Testis (tissue), 3 donors: Measurements from ENCODE around the gene MYO18A. TPM values are rescaled to one million over a fixed set of nuclear protein-coding genes. Genes with fewer than 3 reads are reported as not detected.

Experiments
- DNase-seq: peaks from one replicate; pipeline ENCODE4 v3.0.0-alpha.2; 2019
- H3K27ac ChIP-seq, 2 donors: fragments of 200-600 bp; sonication (generic); one replicate each; pipeline ENCODE4 v1.5.1; 2019
- H3K27me3 ChIP-seq: fragments of 200-600 bp; sonication (generic); one replicate; pipeline ENCODE4 v1.5.1; 2019
- H3K36me3 ChIP-seq: fragments of 200-600 bp; sonication (generic); one replicate; pipeline ENCODE4 v1.5.1; 2017; ENCODE audit warnings: low read depth; ENCODE audit errors: missing control alignments
- H3K4me1 ChIP-seq: fragments of 200-600 bp; sonication (generic); one replicate; pipeline ENCODE4 v1.5.1; 2019
- H3K4me3 ChIP-seq, 2 donors: fragments of 200-600 bp; sonication (generic); one replicate each; pipeline ENCODE4 v1.5.1; 2017 to 2019
- H3K9me3 ChIP-seq: fragments of 200-600 bp; sonication (generic); one replicate; pipeline ENCODE4 v1.5.1; 2017
- CTCF ChIP-seq, 3 experiments: fragments of 450-650 bp in 2 of 3; fragments of 200-600 bp in 1 of 3; sonication (generic) in 1 of 3; IDR thresholded peaks; one replicate each; pipeline ENCODE4 v1.5.1; 2016 to 2019; ENCODE audit warnings: antibody characterized with exemption in 3 of 3, mild to moderate bottlenecking in 2 of 3, moderate library complexity in 1 of 3
- POLR2A ChIP-seq: fragments of 450-650 bp; IDR thresholded peaks from one replicate; pipeline ENCODE4 v1.6.1; 2017; ENCODE audit warnings: antibody characterized with exemption, mild to moderate bottlenecking, moderate library complexity
- WGBS, 2 donors: methylation state at CpG; one replicate each; pipeline ENCODE4 v1.1.5; 2018; 5-methylcytosine and 5-hydroxymethylcytosine counted together
- intact Hi-C: fragments of 100-400 bp; cut with DNase I; formaldehyde crosslinking; loops from one replicate; pipeline ENCODE4 v1.15.1; 2023; ENCODE audit warnings: low total_unique reads
- polyA plus RNA-seq: library from polyadenylated mRNA; stranded (reverse); fragments of 350-450 nt; fragmentation: Illumina TruSeq; extraction: RNeasy Lipid Tissue Mini Kit (QIAGEN cat#74804); gene quantifications from one replicate; pipeline ENCODE4 v1.2.3, GENCODE V29; 2014; ENCODE audit warnings: low read depth, low replicate concordance; ENCODE audit not compliant: insufficient read depth
- total RNA-seq, 2 donors: library from RNA; depleted of rRNA; stranded (reverse); fragments of >200 nt; gene quantifications; one replicate each; pipeline ENCODE4 v1.2.3, GENCODE V29; 2016

The MYO18A gene
- total and polyA plus RNA-seq, 3 donors from 2014 or later = 89.1 to 154 (median 91.1) TPM

GRCh38 chr17:29140631-29141513, 39.3 kb downstream of the MYO18A start:
- Histone ChIP-seq H3K36me3 (no peaks in the 10 kb centered on the region), H3K27me3 (no peaks in the 10 kb centered on the region), H3K9me3 (no peaks in the 10 kb centered on the region), H3K4me1 (peaks cover 40% of the 10 kb centered on the region), H3K27ac (peak overlapping the region; percentile 50 to 64), H3K4me3 (peak overlapping the region in 1 of 2 donors; percentile 42)
- TF ChIP-seq CTCF (IDR thresholded peaks at IDR 0.05) (no peak), POLR2A (no peak)
- intact Hi-C loops = loop anchor here (10.0 kb wide), 1 partner anchor 154 kb away; the partner anchor contains the start of gene NUFIP2
- DNase-seq = peak; percentile 49
- 31 to 34% methylated on average over 13 to 15 of the region's 15 CpGs for WGBS, 2 donors

GRCh38 chr17:29140051-29140621, 40.1 kb downstream of the MYO18A start:
- Histone ChIP-seq H3K4me3 (peak overlapping the region in 1 of 2 donors; percentile 42), H3K27ac (peak overlapping the region; percentile 50 to 64), H3K36me3 (no peaks in the 10 kb centered on the region), H3K4me1 (peaks cover 40% of the 10 kb centered on the region), H3K27me3 (no peaks in the 10 kb centered on the region), H3K9me3 (no peaks in the 10 kb centered on the region)
- TF ChIP-seq POLR2A = no peak
- TF ChIP-seq CTCF (IDR thresholded peaks at IDR 0.05) = no peak
- peak; percentile 91 for DNase-seq
- 10 to 15% methylated on average over 5 to 14 of the region's 14 CpGs for WGBS, 2 donors
- intact Hi-C loops = loop anchor here (10.0 kb wide), 1 partner anchor 155 kb away; the partner anchor contains the start of gene NUFIP2

- peak; percentile 70 for DNase-seq
- no peak for TF ChIP-seq POLR2A
- TF ChIP-seq CTCF (IDR thresholded peaks at IDR 0.05) = no peak
- no peaks in the 10 kb centered on the region for H3K36me3 ChIP-seq
- no peaks in the 10 kb centered on the region for H3K27me3 ChIP-seq
- H3K4me1 ChIP-seq = peaks cover 40% of the 10 kb centered on the region
- no peak overlapping the region for H3K4me3 ChIP-seq
- intact Hi-C loops = no loop called here
- peak overlapping the region; percentile 50 to 64 for H3K27ac ChIP-seq
- 29 to 33% methylated on average over 6 to 13 of the region's 13 CpGs for WGBS, 2 donors
- no peaks in the 10 kb centered on the region for H3K9me3 ChIP-seq
These were observed 41.1 kb downstream of the MYO18A start for GRCh38 chr17:29138971-29139691.

GRCh38 chr17:29138184-29138955, 41.8 kb downstream of the MYO18A start:
- intact Hi-C loops = no loop called here
- H3K9me3 ChIP-seq = no peaks in the 10 kb centered on the region
- H3K27me3 ChIP-seq = no peaks in the 10 kb centered on the region
- H3K4me3 ChIP-seq = no peak overlapping the region
- TF ChIP-seq POLR2A = no peak
- no peak for TF ChIP-seq CTCF (IDR thresholded peaks at IDR 0.05)
- no peak for DNase-seq
- H3K27ac ChIP-seq = no peak overlapping the region
- H3K36me3 ChIP-seq = no peaks in the 10 kb centered on the region
- 54 to 73% methylated on average over 12 to 13 of the region's 13 CpGs for WGBS, 2 donors
- H3K4me1 ChIP-seq = peaks cover 40% of the 10 kb centered on the region
